ENCODE results near the gene BSN. TPM values are rescaled to one million over a fixed set of nuclear protein-coding genes. Genes with fewer than 3 reads are reported as not detected.

BSN gene
- total RNA-seq, 1 donor from 2014 or later, result 0.46 TPM

GRCh38 chr3:49716691-49717210, 162.5 kb downstream of the BSN start:
- no peak for DNase-seq (ENCODE audit: low read depth)
- H3K4me3 ChIP-seq (ENCODE audit: low read depth, low read length), result no peak overlapping the region
- TF ChIP-seq CTCF (conservative IDR thresholded peaks at IDR 0.05; ENCODE audit: low read depth, low read length), result no peak

GRCh38 chr3:49717211-49717958, 163.1 kb downstream of the BSN start:
- no peak for TF ChIP-seq CTCF (conservative IDR thresholded peaks at IDR 0.05; ENCODE audit: low read depth, low read length)
- no peak overlapping the region for H3K4me3 ChIP-seq (ENCODE audit: low read depth, low read length)
- no peak for DNase-seq (ENCODE audit: low read depth)

- TF ChIP-seq CTCF (conservative IDR thresholded peaks at IDR 0.05; ENCODE audit: low read depth, low read length), result no peak
- no peak overlapping the region for H3K4me3 ChIP-seq (ENCODE audit: low read depth, low read length)
- no peak for DNase-seq (ENCODE audit: low read depth)
These were observed 163.9 kb downstream of the BSN start for GRCh38 chr3:49717959-49718857.

GRCh38 chr3:49718858-49719213, 164.6 kb downstream of the BSN start:
- no peak for TF ChIP-seq CTCF (conservative IDR thresholded peaks at IDR 0.05; ENCODE audit: low read depth, low read length)
- peak overlapping the region; percentile 44 for H3K4me3 ChIP-seq (ENCODE audit: low read depth, low read length)
- DNase-seq (ENCODE audit: low read depth), result no peak

- DNase-seq (ENCODE audit: low read depth), result no peak
- H3K4me3 ChIP-seq (ENCODE audit: low read depth, low read length), result peak within 1 kb of the TSS; percentile 44
- TF ChIP-seq CTCF (conservative IDR thresholded peaks at IDR 0.05; ENCODE audit: low read depth, low read length), result peak; percentile 32
These were observed 165.1 kb downstream of the BSN start, which contains the start of gene AMIGO3 for GRCh38 chr3:49719214-49719884. Gene AMIGO3, minus strand, starts transcription at chr3:49719684. Its CDS starts 219 bp downstream, at chr3:49719465.

Other genes starting within 250 kb of the BSN start
- gene USP4, start 214.4 kb upstream of the BSN start, total RNA-seq, result 6.2 and 8.7 TPM in 2 replicates
- 339 and 557 TPM in 2 replicates for gene GPX1, start 196.1 kb upstream of the BSN start, total RNA-seq
- 355 and 504 TPM in 2 replicates for gene RHOA, start 142.5 kb upstream of the BSN start, total RNA-seq
- 16.9 and 21.7 TPM in 2 replicates for gene TCTA, start 142.1 kb upstream of the BSN start, total RNA-seq
- gene AMT, start 132.0 kb upstream of the BSN start, total RNA-seq, result 2.3 and 2.5 TPM in 2 replicates
- gene NICN1, start 125.2 kb upstream of the BSN start, total RNA-seq, result 0.22 and 1.2 TPM in 2 replicates
- gene DAG1, start 84.2 kb upstream of the BSN start, total RNA-seq, result 43.6 and 77.2 TPM in 2 replicates
- gene APEH, start 119.9 kb downstream of the BSN start, total RNA-seq, result 126 and 199 TPM in 2 replicates
- 4.3 and 5.5 TPM in 2 replicates for gene MST1, start 135.0 kb downstream of the BSN start, total RNA-seq
- gene RNF123, start 135.1 kb downstream of the BSN start, total RNA-seq, result 18.0 and 19.0 TPM in 2 replicates
- 0.07 and 0.86 TPM in 2 replicates for gene AMIGO3, start 165.2 kb downstream of the BSN start, total RNA-seq
- 50.4 and 88.9 TPM in 2 replicates for gene GMPPB, start 169.5 kb downstream of the BSN start, total RNA-seq
- 27.5 and 30.7 TPM in 2 replicates for gene IP6K1, start 232.1 kb downstream of the BSN start, total RNA-seq
- not detected in 2 replicates for gene CDHR4, start 245.4 kb downstream of the BSN start, total RNA-seq
- 2.5 TPM in 1 of 2 replicates, not detected in the other for gene INKA1, start 248.8 kb downstream of the BSN start, total RNA-seq

Measured in epithelial cell of proximal tubule (primary cell).